Suppressor macrophage treated with lipopolysaccharide for 4 hours (primary cell): Measurements from ENCODE around the gene CHST3.
A peak's percentile ranks its signal among the peaks of the same experiment; 100 is the strongest.
"Not testable (repeated sequence)": the region's sequence is repeated elsewhere in the genome, so short reads cannot be mapped to it uniquely, and the experiment has no call there.

ENCODE experiments used
- DNase-seq: peaks from one replicate; pipeline ENCODE4 v3.0.0-alpha.2; 2020

The CHST3 gene

DNA sequence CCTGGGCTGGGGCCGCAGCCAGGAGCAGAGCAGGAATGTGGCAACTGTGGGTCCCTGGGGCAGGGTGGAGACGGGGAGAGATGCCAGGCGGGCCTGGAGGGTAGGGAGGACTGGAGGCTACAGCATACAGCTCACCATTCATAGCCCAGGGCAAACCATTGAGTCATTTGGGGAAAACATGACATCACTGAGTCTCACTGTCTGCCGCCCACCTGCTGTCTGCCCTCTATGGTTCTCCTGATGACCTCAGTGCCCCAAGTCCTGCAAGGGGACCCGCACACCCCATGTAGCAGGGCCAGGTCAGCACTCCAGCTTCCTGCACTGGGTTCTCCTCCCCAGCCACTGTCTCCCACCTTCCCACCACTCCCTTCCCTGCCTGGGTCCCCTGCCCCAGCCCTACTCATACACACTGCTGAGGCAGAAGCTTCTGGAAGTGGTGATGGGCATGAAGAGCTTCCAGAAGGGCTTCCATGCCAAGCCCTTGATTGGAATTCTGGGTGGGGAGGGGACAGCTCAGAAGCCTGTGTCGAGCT lies 10.4 kb downstream of the CHST3 start:
- peak; percentile 79 for DNase-seq

- no peak for DNase-seq
Measured at GRCh38 chr10:71975087-71975870, 11.1 kb downstream of the CHST3 start.

DNA sequence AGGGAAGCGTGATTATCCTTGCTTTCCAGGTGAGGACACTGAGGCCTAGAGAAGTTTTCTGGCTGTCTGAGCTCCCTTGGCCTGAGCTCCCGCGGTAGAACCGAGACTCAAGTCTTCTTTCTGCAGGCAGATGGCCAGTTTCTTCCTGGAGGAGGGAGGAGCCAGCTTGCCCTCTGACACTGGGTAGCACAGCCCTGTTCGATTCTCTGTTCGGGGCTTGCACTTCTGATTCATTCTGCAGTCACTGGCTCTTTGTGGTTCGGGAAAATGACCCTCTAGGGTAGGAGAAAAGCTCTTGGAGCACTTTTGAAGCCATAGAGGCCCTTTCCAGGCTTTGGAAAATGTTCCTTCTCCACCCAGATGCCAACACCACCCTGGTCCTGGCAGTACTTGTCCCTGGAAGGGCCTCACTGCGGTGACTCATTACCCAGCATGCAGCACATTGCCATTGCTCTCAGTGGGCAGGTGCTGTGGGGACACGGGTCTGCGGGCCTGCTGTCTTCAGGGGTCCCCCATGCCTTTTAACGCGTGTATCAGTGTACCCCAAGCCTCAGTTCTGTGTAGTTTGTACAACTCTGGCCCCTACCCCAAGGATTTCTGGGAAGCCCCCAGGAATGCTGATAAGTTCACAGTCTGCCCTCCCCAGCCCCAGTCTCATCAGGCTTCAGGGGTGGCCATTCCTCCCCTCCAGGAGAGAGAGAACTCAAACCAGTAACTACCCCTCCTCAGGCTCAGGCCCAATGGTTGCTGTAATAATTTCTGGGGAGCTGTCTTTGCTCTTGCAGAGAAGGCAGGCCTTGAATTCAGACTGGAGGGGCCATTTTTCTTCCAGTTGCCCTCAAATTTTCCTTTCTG lies 11.9 kb downstream of the CHST3 start:
- no peak for DNase-seq

GRCh38 chr10:71977614-71977903 lies 13.4 kb downstream of the CHST3 start:
- not testable (repeated sequence) for DNase-seq

DNA sequence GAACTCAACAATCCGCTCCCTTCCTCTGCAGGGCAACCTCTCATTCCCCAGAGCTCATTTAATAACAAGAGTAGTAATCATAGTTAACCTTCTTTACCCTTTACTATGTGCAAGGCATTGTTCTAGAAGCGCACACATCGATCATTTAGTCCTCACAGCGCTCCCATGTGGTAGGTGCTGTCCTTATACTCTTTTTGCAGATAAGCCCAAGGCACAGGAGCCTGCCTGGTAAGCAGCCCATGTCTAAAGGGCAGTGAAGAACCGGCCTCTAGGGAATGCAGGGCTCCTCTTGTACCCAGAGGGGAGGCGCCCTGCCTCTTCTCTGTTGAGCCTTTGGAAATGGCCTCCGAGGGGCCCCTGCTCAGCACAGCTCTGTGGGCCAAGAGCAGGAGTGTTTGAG lies 14.3 kb downstream of the CHST3 start:
- DNase-seq: no peak

- no peak for DNase-seq
Measured at GRCh38 chr10:71978988-71979691, 14.9 kb downstream of the CHST3 start.

- no peak for DNase-seq
Measured at GRCh38 chr10:71979692-71980062, 15.5 kb downstream of the CHST3 start.

DNA sequence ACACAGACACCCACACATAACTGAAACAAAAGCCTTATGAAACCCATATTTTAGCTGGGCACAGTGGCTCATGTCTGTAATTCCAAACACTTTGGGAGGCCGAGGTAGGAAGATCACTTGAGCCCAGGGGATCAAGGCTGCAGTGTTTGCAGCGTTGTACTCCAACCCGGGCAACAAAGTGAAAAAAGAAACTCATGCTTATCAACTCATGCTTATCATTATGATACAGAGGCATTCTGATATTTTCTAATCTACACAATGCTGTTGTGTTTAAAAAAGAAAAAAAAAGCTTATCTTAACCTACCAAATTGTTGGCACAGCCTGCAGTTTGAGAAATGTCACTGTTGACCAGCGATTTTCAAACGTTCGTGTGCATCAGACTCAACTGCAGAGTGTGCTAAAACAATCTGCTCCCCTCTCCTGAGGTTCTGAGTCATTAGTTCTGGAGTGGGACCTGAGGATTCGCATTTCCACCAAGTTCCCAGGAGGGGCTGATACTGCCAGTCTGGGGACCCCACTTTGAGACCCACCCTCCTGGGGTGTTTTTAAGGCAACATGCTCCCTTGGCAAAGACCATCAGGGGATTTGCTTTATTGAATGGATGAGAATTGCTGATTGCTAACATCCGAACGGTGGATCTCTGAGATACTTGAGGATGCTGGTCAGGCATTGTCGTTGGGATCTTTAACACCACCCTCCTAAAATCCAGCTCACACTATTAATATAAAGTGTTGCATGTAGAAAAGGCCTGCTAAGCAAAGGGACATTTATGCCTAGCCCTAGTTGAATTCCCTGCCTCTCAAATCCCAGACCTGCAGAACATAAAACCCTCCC lies 16.2 kb downstream of the CHST3 start:
- DNase-seq: no peak

GRCh38 chr10:71981015-71981875 lies 17.1 kb downstream of the CHST3 start:
- no peak for DNase-seq

DNA sequence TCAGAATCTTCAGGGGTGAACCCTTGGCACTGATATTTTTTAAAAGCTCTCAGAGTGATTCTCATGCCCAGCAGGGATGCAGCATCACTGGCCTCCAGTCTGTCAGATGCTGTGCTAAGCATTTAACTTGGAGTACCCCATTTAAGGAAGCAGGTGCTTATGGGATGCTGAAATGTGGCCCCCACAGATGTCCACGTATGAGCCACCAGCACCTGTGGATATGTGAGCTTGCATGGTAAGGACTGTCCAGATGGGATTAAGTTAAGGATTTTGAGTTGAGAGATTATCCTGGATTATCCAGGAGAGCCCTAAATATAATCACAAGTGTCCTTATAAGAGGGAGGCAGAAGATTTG lies 17.7 kb downstream of the CHST3 start:
- DNase-seq: no peak

DNA sequence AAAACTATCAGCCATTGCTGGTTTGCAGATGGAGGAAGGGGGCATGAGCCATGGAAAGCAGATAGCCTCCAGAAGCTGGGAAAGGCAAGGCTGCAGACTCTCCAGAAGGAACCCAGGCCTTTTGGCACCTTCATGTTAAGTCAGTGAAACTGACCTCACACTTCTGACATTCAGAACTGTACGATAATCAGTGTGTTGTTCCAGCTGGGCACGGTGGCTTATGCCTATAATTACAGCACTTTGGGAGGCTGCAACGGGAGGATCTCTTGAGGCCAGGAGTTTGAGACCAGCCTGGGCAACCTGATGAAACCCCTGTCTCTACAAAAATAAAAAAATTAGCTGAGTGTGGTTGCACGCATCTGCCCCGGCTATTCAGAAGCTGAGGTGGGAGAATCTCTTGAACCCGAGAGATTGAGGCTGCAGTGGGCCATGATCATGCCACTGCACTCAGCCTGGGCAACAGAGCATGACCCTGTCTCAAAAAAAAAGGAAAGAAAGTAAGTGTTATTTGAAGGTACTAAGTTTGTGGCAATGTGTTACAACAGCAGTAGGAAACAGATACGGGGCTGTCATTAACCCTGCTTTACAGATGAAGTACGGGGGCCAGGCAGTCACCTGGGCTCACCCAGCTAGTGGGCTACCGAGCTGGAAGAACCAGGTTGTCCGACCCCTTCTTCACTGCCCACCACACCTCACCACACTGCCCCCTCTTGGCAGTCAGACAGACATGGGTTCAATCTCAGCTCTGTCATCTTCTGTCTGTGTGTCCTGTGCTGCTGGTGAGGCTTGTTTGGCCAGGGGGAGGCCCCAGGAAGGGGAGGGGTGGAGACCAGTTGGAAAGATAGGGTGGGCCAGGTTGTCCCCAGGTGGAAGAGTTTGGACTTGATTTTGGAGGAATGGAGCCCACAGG lies 18.3 kb downstream of the CHST3 start:
- no peak for DNase-seq

- DNase-seq: no peak
Measured at GRCh38 chr10:71984126-71984808, 20.1 kb downstream of the CHST3 start.

DNA sequence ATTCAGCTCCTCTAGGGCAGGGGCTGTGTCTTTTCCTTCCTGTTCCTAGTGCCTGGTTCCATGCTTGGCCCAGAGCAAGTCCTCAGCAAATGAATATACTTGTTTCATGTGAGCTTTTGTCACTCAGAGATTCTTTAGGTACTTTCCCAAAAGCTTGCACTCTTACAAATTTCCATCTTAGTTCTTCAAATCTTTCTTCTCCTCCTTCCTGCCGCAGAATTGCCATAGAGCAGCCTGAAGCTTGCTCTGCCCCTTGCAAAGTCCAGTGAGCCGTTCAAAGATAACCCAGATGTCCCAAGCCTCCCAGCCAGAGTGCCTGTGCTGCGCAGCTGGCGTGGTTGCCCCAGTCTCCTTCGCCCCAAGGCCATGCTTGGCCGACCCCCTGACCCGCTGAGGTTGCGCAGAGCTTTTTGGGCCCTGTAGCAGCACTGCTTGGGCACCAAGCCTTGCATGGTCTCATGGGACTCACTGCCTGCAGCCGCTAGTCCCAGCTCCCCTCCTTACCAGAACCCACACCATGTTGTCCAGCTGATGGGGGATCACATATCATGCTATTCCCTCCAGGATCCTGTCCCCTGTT lies 20.7 kb downstream of the CHST3 start:
- DNase-seq: peak; percentile 82

GRCh38 chr10:71985542-71986250 lies 21.5 kb downstream of the CHST3 start:
- DNase-seq: peak; percentile 96

- DNase-seq: not testable (repeated sequence)
Measured at GRCh38 chr10:71988895-71989294, 24.7 kb downstream of the CHST3 start.

- peak; percentile 44 for DNase-seq
Measured at GRCh38 chr10:71989661-71990454, 25.7 kb downstream of the CHST3 start.

DNA sequence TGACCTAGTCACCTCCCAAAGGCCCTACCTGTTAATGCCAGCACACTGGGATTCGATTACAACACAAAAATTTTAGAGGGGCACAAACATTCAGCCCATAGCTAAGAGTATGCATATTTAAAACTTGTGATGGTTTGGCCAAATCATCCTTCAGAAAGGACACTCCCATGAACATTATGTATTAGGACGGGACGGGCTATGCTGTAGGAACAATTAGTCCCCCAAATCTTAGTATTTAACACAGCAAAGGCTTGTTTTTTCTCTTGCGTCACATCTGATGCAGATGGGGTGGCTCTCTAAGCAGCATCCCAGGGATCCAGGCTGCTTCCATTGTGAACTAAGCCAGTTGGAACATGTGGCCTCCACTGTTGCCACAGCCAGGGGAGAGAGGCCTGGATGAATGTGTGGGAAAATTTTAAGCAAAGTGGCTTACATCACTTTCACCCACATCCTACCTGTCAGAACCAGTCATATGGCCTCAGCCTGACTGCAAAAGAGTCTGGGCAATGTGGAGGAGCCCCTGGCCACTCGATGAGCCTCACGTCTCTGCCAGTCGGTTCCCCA lies 26.6 kb downstream of the CHST3 start:
- no peak for DNase-seq

GRCh38 chr10:71995449-71995848 lies 31.3 kb downstream of the CHST3 start:
- no peak for DNase-seq
